8988T (cell line): ENCODE results near the gene MAPK8.

Experiments
- DNase-seq: peaks from one replicate; pipeline ENCODE4 v3.0.0; 2011

The MAPK8 gene

GRCh38 chr10:48294431-48294830, 12.0 kb upstream of the MAPK8 start:
- DNase-seq: no peak

GRCh38 chr10:48296576-48297098, 9.8 kb upstream of the MAPK8 start:
- no peak for DNase-seq

GRCh38 chr10:48299066-48299465, 7.4 kb upstream of the MAPK8 start:
- DNase-seq: no peak

GRCh38 chr10:48299692-48300091, 6.8 kb upstream of the MAPK8 start:
- no peak for DNase-seq

GRCh38 chr10:48300556-48300955, 5.9 kb upstream of the MAPK8 start:
- no peak for DNase-seq

- no peak for DNase-seq
These were observed 3.7 kb upstream of the MAPK8 start for GRCh38 chr10:48302515-48303476.

GRCh38 chr10:48305905-48306264, 592 bp upstream of the MAPK8 start:
- no peak for DNase-seq

- DNase-seq: peak; percentile 67
These were observed 613 bp downstream of the MAPK8 start for GRCh38 chr10:48306870-48307710.

GRCh38 chr10:48307711-48308018, 1.2 kb downstream of the MAPK8 start:
- no peak for DNase-seq

GRCh38 chr10:48309711-48310226, 3.3 kb downstream of the MAPK8 start:
- no peak for DNase-seq

- no peak for DNase-seq
These were observed 7.6 kb downstream of the MAPK8 start for GRCh38 chr10:48314107-48314506.

- no peak for DNase-seq
These were observed 9.8 kb downstream of the MAPK8 start for GRCh38 chr10:48316236-48316635.

- DNase-seq: no peak
These were observed 11.0 kb downstream of the MAPK8 start for GRCh38 chr10:48317321-48317990.

GRCh38 chr10:48322017-48322416, 15.5 kb downstream of the MAPK8 start:
- DNase-seq: no peak

GRCh38 chr10:48324580-48324979, 18.1 kb downstream of the MAPK8 start:
- no peak for DNase-seq

- no peak for DNase-seq
These were observed 23.8 kb downstream of the MAPK8 start for GRCh38 chr10:48330269-48330668.

GRCh38 chr10:48331436-48331835, 25.0 kb downstream of the MAPK8 start:
- no peak for DNase-seq

- DNase-seq: no peak
These were observed 25.8 kb downstream of the MAPK8 start for GRCh38 chr10:48332166-48332870.

GRCh38 chr10:48332871-48333216, 26.4 kb downstream of the MAPK8 start:
- DNase-seq: no peak

GRCh38 chr10:48333856-48334255, 27.4 kb downstream of the MAPK8 start:
- DNase-seq: no peak

- no peak for DNase-seq
These were observed 29.3 kb downstream of the MAPK8 start for GRCh38 chr10:48335788-48336187.

- no peak for DNase-seq
These were observed 30.6 kb downstream of the MAPK8 start for GRCh38 chr10:48336978-48337599.
